HG03460 (cell line): ENCODE results near the gene MAP7.
A peak's percentile ranks its signal among the peaks of the same experiment; 100 is the strongest.

Experiments used
- ATAC-seq: cut with Tn5 transposase; IDR thresholded peaks from one replicate; pipeline ENCODE4 v1.9.1; 2021; ENCODE audit not compliant: unreplicated experiment

The MAP7 gene

DNA sequence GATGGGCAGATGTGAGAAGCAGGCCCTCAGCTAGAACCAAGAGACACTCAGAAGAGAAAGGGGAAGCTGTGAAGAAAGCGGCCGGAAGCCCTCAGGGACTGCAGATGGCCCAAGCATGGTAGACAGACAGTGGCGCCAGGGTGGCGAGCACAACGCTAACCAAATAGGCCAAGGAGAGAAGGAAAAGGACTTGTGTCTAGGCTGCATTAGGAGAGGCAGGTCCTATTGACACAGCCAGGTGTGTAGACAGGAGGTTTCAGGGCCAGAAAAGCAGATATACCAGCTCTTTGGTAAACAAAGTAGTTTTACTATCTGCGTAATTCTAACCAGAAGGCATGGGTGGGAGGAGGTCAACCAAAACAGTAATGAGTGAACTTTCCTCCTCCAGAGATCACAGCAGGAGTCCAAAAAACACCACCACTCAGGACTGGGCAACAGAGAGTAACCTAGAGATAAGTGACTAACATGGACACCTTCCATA lies 15.8 kb upstream of the MAP7 start:
- ATAC-seq, result no peak

DNA sequence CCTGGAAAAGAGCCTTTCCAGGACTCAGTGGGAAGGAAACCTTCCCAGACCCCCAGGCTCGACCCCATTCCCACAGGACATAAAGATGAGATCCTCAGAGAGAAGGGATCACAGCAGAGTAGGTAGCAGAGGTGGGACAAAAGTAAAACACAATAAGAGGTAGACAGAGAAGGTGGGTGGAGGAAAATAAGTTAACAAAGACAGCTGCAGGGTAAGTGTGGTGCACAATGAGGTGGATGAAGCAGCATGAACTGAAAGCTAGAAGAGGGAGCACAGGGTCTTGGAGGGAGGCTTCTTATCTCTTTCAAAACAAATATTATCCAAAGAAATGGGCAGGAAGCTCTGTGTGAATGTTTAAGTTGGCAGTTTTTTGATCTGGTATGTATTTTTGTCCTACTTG lies 14.0 kb upstream of the MAP7 start:
- no peak for ATAC-seq

DNA sequence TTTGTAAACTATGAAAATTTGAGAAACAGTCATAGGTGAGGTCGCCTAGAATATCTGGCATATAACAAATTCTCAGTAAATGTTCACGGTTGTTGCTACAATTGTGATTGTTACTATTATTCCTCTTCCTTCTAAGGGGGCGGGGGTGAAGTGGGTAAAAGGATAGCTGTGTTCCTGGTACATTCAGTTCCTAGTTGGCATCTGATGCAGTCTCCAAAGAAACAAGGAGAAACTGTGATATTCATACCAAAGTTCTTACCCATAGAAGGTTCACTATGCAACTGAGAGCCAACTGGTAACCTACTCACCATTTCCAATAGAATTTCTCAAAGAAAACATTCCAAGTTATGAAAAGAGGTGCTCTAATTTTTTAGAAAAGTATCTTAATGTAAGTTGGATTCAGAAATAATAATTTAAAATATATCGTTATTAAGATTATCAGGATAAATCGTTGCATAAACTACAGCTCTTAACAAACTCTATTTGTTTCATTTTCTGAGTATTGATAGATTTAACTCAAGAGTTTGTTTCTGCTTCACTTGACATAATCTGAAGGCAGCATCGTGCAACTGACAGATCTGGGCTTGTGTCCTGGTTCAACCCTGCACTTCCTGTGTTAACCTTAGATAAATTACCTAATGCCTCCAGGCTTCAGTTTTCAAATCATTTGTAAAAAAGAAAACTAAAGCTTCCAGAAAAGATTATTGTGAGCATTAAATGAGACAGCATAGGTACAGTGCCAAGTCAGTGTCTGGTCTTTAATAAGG lies 13.3 kb upstream of the MAP7 start:
- no peak for ATAC-seq

DNA sequence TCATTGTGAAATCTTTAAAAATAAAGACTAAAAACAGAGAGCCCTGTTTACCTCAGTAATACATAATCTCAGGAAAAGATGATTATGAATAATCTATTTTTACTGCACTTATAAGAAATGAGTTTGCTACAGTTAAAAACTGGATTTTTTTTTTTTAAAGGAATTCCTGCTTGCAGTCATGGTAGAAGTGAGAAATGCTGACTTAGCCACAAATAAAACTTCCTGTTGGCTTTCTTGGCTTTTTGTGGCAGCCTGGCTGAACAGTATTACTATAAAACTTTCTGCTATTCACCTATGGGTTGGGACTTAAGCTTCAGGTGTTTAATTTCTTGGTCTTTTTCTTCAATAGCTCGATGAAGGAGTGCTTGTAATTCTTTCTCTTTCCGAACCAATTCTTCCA lies 12.0 kb upstream of the MAP7 start:
- no peak for ATAC-seq

DNA sequence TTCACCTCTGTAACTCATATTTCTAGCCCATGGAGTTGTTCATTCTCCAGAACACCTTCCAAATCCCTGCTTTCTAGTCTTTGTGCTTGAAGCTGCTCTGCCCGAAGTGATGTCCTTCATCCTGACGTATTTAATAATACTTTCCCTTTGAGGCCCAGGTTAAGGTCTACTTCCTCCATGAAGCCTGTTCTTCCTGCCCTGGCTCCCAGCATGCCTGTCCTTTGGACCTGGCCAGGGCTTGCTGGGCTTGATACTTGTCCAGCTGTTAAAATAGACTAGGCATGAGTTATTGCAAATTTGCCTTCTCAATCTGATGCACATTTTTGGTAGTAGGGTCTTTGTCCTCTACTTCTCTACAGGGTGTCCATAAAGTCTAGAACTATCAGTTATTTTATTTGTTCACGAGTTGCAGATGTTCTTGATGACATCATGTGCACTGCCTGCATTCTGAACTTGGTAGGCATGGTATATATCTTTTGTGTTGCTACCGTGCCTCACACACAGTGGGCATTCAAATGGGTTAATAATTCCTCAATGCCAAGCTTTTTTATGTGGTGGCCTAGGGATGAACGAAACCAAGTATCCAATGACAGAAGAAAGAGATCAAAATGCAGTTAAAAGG lies 3.1 kb upstream of the MAP7 start:
- ATAC-seq, result no peak

GRCh38 chr6:136552054-136552453 lies 1.8 kb upstream of the MAP7 start:
- ATAC-seq, result no peak

DNA sequence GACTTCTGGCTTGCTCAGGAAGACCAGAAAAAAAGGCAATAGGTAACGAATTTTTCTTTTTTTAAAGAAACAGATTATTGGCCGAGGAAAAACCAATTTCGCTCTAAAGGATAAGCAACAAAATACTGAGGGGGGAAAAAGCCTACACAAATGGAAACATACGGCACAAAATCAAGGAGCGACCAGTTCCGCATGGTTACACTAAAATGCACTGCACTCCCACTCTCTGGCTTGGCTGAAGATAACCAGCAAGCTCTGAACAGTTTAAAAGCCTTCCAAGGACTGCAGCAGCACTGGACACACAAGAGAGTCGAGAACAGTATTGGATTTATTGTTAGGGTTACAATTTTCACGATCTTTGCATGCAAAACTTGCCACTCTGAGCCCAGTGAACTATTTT lies 881 bp upstream of the MAP7 start:
- no peak for ATAC-seq

- peak; percentile 53 for ATAC-seq
Measured at GRCh38 chr6:136550045-136550329, 235 bp downstream of the MAP7 start.

DNA sequence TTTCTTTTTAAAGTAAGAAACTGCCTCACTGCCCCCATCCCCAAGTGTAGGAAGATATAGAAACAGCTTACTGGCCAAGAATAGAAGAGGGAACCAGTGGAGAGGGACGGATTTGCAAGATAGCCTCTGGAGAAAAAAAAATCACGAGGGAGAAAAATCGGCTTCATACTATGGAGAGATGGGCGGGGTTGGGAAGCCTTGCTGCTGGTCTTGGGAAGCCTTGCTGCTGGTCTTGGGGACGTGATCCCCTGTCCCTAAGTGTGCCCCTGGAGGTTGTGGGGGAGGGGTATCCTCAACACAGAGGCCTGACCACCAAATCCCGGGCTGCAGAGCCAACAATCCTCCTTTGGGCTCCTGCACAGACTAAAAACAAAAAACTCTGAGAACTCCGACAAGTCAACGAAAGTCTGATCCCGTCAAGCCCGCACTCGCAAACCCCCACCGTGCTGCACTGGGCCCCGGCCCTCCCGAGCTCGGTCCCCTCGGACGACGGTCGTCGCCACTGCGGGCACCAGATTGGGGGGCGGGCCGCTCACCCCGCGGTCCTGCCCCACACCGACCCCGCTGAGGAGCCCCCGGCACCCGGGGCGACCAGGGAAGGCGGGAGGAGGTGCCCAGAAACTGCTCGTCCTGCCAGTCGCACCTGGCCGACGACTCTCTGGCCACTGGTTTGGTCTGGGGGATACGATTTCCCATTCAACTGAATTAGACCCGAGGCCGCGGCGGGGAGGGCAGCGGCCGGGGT lies 750 bp downstream of the MAP7 start:
- ATAC-seq, result no peak

- ATAC-seq, result no peak
Measured at GRCh38 chr6:136548582-136549299, 1.5 kb downstream of the MAP7 start.

DNA sequence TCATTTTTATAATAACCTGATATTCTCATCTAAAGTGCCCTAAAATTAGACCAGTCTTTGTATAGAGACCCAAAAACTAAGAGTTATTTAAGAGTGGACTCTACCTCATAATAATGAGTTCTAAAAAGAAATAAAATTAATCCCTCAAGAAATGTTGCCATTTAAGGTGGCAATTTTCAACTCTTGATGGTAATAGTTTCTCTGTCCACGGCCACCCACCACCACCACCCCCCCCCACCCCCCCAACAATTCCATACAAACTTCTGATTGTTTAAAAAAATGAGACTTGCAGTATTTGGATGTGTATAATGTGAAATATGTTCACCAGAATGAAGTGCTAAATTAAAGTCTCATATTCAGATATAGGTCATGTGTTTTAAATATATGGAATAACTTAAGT lies 2.4 kb downstream of the MAP7 start:
- ATAC-seq, result no peak

GRCh38 chr6:136547336-136547735 lies 2.9 kb downstream of the MAP7 start:
- no peak for ATAC-seq

GRCh38 chr6:136546331-136546730 lies 3.9 kb downstream of the MAP7 start:
- no peak for ATAC-seq

DNA sequence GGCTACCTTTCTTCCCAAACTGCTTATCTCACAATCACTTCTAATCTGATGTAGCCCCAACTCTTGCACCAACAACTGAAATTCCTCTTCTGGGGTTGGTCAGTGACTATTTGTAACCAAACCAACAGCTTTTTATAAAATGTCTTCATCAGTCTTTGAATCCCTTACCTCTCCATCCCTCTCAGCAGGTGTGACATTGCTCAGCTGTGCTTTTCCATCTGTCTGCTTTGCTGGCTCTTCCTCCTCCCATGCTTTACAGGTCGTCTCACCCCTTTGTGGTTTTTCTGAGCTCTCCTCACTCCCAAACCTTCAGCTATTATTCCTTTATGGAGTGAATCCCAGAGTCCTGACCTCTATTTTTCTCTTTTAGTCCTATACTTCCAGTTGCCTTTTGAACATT lies 5.9 kb downstream of the MAP7 start:
- ATAC-seq, result no peak

GRCh38 chr6:136541395-136541794 lies 8.8 kb downstream of the MAP7 start:
- ATAC-seq, result no peak

DNA sequence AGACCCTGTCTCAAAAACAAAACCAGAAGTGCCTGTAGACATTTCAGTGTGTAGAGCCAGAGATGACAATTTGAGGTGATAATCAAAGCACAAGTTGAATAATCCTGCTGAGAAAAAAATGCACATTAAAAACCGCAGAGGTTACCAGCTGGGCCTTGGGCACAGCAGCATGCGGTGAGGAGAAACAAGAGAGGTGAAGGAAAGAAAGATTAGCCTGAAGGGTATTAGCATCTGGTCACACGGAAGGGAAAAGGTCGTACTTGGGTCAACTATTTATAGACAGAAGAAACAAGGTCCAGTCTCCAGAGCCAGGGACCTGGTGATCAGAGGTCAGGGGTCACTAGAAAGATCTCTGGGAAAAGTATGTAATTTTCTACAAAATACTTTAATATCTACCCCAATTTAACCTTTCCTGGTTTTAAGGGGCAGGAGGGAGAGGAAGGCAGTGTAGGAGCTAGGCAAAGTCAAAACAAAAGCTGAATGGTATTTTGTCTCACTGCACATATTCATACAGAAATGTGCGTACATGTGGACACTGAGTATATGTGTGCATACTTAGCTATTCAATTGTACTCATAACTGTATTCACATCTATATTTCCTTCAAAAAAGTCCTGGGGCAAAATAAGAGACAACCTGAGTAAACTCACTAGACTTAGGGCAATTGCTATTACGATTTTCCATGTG lies 10.1 kb downstream of the MAP7 start:
- ATAC-seq, result no peak

GRCh38 chr6:136538836-136539235 lies 11.4 kb downstream of the MAP7 start:
- ATAC-seq, result no peak

DNA sequence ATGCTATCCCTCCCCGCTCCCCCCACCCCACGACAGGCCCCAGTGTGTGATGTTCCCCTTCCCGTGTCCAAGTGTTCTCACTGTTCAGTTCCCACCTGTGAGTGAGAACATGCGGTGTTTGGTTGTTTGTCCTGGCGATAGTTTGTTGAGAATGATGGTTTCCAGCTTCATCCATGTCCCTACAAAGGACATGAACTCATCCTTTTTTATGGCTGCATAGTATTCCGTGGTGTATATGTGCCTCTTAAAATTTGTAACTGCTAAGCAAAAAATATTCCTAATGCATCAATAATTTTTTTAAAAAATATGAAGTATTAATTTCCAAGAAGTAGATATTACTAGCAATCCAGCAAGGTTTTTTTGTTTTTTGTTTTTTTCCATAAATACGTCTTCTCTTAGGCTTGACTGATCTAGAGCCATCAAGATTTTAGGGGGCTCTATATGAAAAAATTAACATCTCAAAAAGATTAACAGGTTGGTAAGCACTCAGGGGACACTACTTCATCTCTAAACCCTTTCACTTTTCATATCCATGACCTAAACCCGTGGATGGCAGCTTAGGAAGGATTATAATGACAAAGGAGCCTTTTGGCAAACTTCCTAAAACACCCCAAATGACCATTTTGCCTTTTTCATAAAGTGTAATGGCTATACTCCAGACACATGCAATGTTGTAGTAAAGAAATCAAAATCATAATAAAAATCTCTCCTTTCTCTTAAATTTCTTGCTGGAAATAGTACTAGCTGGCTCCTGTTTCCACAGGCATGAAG lies 14.2 kb downstream of the MAP7 start:
- no peak for ATAC-seq

GRCh38 chr6:136535017-136535765 lies 15.0 kb downstream of the MAP7 start:
- ATAC-seq, result no peak

GRCh38 chr6:136534268-136534667 lies 16.0 kb downstream of the MAP7 start:
- no peak for ATAC-seq
